GM12892 (cell line): Measurements from ENCODE around the gene GPC5.

Experiments
- POLR2A ChIP-seq: IDR thresholded peaks from 2 replicates; pipeline ENCODE4 v1.6.1; 2011; ENCODE audit warnings: low read depth, low read length, control low read depth
- POLR2AphosphoS5 ChIP-seq: IDR thresholded peaks from 2 replicates; pipeline ENCODE4 v1.6.1; 2011; ENCODE audit warnings: low read depth, low read length, control low read depth

DNA sequence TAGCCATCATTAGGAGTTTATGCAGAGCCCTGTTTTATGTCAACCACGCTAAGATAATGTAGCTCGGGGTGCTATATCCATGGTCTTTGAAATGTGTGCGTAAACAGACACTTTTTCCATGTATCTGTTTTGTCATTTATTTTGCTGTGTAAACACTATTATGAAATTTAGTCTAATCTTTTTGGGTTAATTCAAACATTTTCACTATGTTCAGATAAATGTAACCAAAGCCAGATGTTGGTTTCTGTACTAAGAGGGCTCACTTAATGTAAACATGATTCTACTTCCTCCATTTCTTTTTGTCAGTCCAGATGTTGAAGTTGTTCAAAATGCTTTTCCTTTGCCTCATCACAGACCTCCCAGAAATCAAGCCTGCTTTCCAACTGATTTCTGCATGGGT, 1328.7 kb downstream of the GPC5 start:
- no peak for TF ChIP-seq POLR2A
- no peak for TF ChIP-seq POLR2AphosphoS5
